Natural killer cell treated with Interleukin-12 subunit alpha and Interleukin-12 subunit beta and Interleukin-15 and Interleukin-18, amount 100 ng/mL, for 72 hours (primary cell): Measurements from ENCODE around the gene SRP14. TPM values are rescaled to one million over a fixed set of nuclear protein-coding genes. Genes with fewer than 3 reads are reported as not detected.
A peak's percentile ranks its signal among the peaks of the same experiment; 100 is the strongest.

Experiments used
- ATAC-seq, 2 donors: fragments of 150-1000 bp; cut with Tn5 transposase in 1 of 2; sonication (Bioruptor Pico), chemical (Tn5 transposase) in 1 of 2; 2 replicates each; pipeline ENCODE4 v1.10.0; 2021
- DNase-seq: peaks from one replicate; pipeline ENCODE4 v3.0.0; 2022; ENCODE audit warnings: low spot score
- H3K27ac Mint-ChIP-seq, 2 donors: 1 replicate in 1 of 2; 2 replicates in 1 of 2; pipeline ENCODE4 v1.8.0; 2022; ENCODE audit warnings: mixed read lengths in 2 of 2, mild to moderate bottlenecking in 1 of 2, moderate library complexity in 1 of 2
- H3K27me3 Mint-ChIP-seq, 2 donors: 1 replicate in 1 of 2; 2 replicates in 1 of 2; pipeline ENCODE4 v1.8.0; 2022; ENCODE audit warnings: mixed read lengths in 2 of 2
- H3K36me3 Mint-ChIP-seq: one replicate; pipeline ENCODE4 v1.8.0; 2022; ENCODE audit warnings: mixed read lengths
- H3K4me1 Mint-ChIP-seq, 2 donors: 1 replicate in 1 of 2; 2 replicates in 1 of 2; pipeline ENCODE4 v1.8.0; 2022; ENCODE audit warnings: low read depth in 2 of 2, mixed read lengths in 2 of 2, mild to moderate bottlenecking in 1 of 2
- H3K4me3 Mint-ChIP-seq: one replicate; pipeline ENCODE4 v1.8.0; 2022; ENCODE audit warnings: mixed read lengths
- H3K9me3 Mint-ChIP-seq: 2 replicates; pipeline ENCODE4 v1.8.0; 2022; ENCODE audit warnings: mixed read lengths
- total RNA-seq, 2 donors: library from RNA; stranded (reverse); gene quantifications; one replicate each; pipeline ENCODE4 v1.2.3, GENCODE V29; 2022

The SRP14 gene
- total RNA-seq, 2 donors from 2014 or later: 92.6 to 137 TPM

DNA sequence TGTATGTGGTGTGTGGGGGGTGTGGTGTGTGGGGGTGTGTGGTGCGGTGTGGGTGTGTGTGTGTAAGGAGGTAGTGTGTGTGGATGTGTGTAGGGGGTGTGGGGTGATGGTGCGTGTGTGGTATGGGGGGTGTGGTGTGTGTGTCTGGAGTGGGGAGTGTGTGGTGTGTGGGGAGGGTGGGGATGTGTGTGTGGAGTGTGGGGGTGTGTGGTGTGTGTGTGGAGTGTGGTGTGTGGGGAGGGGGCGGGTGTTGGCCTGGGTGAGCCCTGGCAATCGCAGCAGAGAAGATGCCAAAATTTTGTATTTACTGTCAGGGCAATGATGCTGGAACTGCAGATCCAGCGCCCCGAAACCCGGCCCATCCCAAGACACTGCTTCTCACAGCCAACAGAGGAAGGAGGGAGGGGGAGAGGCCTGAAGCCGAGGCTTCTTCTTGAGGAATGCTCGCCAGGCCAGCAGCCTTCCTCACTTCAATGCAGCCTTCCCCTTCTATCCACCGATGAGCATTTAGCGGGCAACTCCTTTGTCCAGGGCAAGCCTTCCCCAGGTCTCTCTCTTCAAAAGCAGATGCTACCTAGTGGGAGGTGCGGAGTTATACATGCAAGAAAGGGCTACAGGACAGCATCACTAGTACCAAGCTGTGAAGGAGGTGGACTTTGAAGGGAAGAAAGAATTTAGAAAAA, 11.9 kb upstream of the SRP14 start:
- Mint-ChIP-seq H3K27me3 (no peaks in the 10 kb centered on the region), H3K36me3 (no peaks in the 10 kb centered on the region), H3K27ac (peak overlapping the region in 1 of 2 donors; percentile 32), H3K9me3 (peaks cover 3% of the 10 kb centered on the region), H3K4me3 (peak overlapping the region; percentile 54), H3K4me1 (peaks cover 49 to 52% of the 10 kb centered on the region in 2 donors)
- no peak for DNase-seq
- ATAC-seq: no peak

DNA sequence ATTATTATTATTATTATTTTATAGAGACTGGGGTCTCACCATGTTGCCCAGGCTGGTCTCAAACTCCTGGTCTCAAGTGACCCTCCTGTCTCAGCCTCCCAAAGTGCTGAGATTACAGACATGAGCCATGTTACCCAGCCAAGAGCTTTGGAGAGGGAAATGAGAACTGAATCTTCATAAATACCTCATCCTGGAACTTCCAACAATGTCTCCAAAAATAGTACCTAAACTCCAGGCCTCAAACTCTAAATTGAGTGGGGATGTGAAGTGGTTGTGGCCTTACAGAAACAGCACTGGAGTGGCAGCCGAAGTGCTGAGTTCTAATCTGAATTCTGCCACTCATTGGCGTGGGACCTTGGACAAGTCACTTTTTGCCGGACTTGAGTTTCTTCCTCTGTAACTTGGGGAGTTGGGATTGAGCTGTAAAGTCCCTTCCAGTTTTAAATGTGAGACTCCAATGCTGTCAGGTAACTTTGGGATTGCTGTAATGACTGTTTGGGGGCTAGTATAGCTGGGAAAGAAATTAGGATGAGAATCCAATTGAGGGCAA, 10.0 kb upstream of the SRP14 start:
- peaks cover 59 to 60% of the 10 kb centered on the region in 2 donors for H3K4me1 Mint-ChIP-seq
- H3K4me3 Mint-ChIP-seq: no peak overlapping the region
- no peaks in the 10 kb centered on the region for H3K36me3 Mint-ChIP-seq
- no peaks in the 10 kb centered on the region for H3K27me3 Mint-ChIP-seq
- H3K9me3 Mint-ChIP-seq: peaks cover 3% of the 10 kb centered on the region
- DNase-seq: no peak
- peak overlapping the region; percentile 9 to 93 for H3K27ac Mint-ChIP-seq
- ATAC-seq: no peak

DNA sequence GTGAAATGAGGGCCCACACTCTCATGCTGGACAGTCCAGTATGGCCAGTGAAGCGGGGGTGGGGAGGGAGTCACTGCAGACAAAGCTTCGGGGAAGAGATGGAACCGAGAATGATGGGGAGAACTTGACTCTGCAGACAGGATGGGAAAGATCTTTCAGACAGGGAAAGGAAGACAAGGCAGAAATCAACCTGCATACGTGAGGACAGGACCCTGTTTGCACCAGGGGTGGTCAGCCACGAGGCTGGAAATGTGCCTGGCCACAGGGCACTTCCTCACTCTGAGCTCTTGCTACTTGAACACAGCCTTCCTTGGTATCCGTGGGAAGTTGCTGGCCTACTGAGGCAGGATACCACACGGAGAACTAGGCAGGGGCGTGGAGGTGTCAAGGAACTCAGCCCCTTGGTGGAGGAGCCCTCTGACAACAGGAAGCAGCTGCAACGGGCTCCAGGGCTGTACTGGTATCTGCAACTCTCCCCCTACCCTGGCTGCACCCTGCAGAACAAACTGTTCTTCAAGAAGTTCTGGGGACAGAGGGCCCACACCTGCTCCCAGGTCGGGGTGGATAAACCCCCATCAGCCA, 9.3 kb upstream of the SRP14 start:
- peaks cover 55 to 58% of the 10 kb centered on the region in 2 donors for H3K4me1 Mint-ChIP-seq
- peak overlapping the region; percentile 81 for H3K4me3 Mint-ChIP-seq
- DNase-seq (no peak), ATAC-seq (peak in 1 of 2 donors; percentile 21)
- H3K9me3 Mint-ChIP-seq: peaks cover 3% of the 10 kb centered on the region
- peak overlapping the region; percentile 86 to 93 for H3K27ac Mint-ChIP-seq
- H3K27me3 Mint-ChIP-seq: no peaks in the 10 kb centered on the region
- no peaks in the 10 kb centered on the region for H3K36me3 Mint-ChIP-seq

DNA sequence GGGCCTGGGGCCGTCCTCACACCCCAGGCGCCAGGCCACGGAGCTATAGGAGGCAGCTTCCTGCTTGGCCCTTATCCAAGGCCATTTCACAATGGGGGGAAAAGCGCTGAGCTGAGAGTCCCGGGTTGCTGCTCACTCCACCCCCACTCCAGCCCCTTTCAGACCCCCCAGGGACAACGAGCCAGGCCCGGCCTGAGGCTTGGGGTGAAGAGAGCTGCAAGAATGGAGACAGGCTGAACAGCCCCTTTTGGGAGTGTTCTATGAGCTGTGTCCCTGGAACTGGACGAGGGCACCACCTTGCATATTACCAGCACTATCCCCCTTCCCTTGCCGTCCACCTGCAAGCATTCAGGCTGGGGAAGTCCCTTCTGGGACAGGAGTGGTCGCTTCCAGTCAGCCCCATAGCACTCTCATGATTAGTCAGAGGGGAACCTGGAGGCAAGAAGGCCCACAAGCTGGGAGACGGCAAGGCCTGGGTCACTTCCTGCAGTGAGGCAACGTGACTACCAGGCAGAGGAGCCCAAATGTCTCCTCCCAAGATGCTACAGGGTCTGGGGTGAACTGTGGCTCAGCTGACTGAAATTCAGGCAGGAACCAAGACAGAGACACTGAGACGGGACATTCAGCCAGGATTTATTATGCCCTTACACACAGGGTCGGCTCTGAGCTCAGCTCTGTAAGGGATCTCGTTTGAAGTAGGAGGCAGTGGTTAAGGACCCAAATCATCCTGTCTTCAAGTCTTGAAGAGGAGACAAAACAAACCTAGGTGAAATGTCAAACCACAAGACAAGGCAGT, 8.6 kb upstream of the SRP14 start:
- DNase-seq (peak; percentile 81), ATAC-seq (peak; percentile 83 to 87)
- Mint-ChIP-seq H3K27ac (peak overlapping the region; percentile 86 to 93), H3K9me3 (peaks cover 3% of the 10 kb centered on the region), H3K4me1 (peaks cover 55 to 56% of the 10 kb centered on the region in 2 donors), H3K4me3 (peak overlapping the region; percentile 81), H3K36me3 (no peaks in the 10 kb centered on the region), H3K27me3 (no peaks in the 10 kb centered on the region)

DNA sequence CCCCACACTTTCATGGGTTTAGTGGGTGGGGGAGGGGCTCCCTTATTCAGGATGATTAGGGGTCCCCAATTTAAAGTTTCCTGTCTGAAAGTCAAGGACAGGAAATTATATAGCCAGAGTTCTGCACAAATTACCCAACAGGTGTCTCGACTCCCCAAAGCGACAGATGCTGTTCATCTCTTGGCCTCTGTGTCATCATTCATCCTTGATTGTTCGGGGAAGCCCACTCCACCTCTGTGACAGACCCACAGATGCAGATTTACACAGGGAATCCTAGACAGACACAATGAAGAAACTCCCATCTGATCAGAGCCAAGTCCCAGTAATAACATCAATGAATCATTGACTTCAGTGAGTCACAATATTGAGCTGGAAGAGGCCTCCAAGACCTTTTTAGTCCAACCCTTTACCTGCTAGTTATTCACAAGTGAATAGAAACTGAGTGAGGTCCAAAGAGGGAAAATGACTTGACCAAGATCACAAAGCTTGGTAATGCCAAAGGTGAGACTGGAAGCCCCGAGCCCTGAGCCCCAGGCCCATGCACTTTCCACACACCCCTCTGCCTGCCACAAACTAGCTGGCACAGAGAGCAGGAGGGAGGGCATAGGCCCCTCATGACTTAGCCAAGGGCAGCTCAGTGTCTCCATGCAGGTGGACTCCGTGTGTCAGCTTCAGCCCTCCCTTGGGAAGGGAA, 7.9 kb upstream of the SRP14 start:
- no peak for DNase-seq
- Mint-ChIP-seq H3K4me1 (peaks cover 55 to 56% of the 10 kb centered on the region in 2 donors), H3K36me3 (no peaks in the 10 kb centered on the region), H3K9me3 (peaks cover 3% of the 10 kb centered on the region), H3K4me3 (peak overlapping the region; percentile 45), H3K27ac (peak overlapping the region; percentile 86 to 93), H3K27me3 (no peaks in the 10 kb centered on the region)
- no peak for ATAC-seq

DNA sequence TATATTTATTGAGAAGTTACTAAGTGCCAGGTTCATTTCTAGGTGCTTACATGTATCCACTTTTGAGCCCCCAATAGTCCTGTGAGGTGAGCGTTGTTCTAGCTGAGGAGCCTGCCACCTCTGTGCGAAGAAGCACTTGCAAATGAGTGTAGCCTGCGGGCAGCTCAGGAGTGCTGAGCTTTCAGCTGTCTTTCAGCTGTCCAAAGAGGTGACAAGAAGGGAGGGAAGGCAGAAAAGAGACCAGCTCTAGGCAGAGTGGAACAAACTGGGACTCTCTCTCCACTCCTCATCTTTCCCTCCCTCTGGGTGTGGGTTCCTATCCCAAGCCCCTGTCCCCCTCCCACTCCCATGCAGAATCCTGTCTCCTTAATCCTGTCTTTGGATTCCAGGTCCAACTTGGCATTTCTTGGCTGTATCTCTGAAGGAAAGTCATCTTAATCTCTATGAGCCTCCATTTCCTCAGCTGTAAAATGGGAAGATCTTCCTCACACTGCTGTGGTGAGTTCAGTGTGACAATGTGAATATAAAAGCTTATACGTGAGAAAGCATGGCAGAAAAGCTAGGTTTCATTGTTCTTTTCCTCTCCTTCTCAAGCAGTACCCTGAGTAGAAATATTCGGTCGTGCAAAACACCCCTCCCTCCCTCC, 6.7 kb upstream of the SRP14 start:
- H3K36me3 Mint-ChIP-seq: no peaks in the 10 kb centered on the region
- ATAC-seq (no peak), DNase-seq (no peak)
- H3K4me3 Mint-ChIP-seq: peak overlapping the region; percentile 49
- peaks cover 3% of the 10 kb centered on the region for H3K9me3 Mint-ChIP-seq
- no peaks in the 10 kb centered on the region for H3K27me3 Mint-ChIP-seq
- peaks cover 57 to 58% of the 10 kb centered on the region in 2 donors for H3K4me1 Mint-ChIP-seq
- peak overlapping the region; percentile 30 to 84 for H3K27ac Mint-ChIP-seq

DNA sequence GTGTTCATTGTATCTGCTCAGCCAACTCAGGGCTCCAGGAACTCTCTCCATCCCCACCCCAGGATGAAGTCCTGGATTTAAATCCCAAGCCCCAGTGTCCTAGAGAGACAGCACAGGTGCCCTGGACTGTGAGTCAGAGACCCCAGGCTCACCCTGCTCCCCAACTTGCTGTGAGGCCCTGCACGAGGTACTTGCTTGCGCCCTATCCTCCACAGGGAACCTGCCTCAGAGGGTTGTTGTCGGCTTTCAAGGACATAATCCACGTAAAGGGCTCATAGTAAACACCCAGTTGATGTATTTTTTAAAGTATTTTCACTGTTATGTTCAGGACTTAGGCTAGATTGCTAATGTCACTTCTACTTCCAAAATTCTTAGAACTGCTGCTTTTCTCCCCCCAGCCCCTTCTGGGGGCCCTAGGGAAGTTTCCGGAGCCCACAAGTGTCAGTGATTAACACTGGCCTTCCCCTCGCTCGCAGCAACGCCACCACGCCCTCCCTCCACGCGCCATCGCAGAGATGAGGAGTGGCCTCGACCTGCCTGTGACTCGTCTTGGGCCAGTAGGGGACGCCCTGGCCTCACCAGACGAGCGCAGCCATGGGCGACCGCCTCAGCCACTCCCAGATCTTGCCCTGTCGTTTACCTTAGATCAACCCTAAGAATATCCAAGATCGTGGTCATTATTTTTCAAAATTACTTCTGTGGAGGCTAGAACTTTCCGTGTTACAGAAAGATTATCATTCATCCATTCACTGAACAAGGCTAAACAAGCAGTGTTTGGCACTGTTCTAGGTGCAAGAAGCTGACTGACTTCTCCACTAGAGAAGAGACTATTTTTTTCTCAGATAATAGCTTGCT, 6.0 kb upstream of the SRP14 start:
- Mint-ChIP-seq H3K4me3 (peak overlapping the region; percentile 49), H3K27ac (peak overlapping the region; percentile 30 to 84), H3K9me3 (no peaks in the 10 kb centered on the region), H3K4me1 (peaks cover 56 to 59% of the 10 kb centered on the region in 2 donors), H3K27me3 (no peaks in the 10 kb centered on the region), H3K36me3 (no peaks in the 10 kb centered on the region)
- ATAC-seq: peak; percentile 90 to 96
- DNase-seq: peak; percentile 91

DNA sequence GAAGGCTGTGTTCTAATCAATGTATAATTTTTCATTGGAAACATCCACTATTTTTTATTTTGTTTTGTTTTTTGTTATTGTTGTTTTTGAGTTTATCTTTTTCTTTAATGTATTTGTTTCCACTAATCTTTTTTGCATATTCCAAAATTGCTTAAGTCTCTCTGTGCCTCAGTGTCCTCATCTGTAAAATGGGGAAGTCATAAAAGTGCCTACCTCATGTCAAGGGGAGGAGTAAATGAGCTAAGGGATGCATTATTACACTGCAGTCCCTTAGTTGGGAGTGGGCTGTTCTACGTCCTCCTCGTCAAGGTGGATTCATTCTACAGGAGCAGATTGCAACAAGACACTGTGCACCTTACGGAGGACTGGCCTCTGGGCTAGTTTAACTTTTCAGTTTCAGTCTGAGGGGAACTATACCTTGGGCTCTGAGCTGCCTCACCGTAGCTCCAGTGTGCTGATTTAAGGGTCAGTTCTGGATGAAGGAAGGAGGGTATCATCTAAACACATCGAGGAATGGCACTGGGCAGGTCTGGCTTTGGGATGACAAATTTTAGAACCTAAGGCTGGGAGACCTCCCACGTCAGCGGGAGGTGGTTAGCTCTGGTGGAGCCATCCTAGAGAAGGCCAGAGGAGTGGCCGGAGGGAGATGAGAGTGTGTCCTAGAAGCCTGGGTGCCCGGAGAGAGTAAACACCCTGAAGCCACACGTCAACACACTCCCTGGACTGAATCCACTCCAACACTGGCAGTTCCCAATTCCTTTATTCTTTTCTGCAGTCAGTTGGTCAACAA, 5.1 kb upstream of the SRP14 start:
- no peak for ATAC-seq
- peak overlapping the region; percentile 30 to 84 for H3K27ac Mint-ChIP-seq
- no peaks in the 10 kb centered on the region for H3K36me3 Mint-ChIP-seq
- H3K9me3 Mint-ChIP-seq: no peaks in the 10 kb centered on the region
- no peaks in the 10 kb centered on the region for H3K27me3 Mint-ChIP-seq
- H3K4me1 Mint-ChIP-seq: peaks cover 52 to 53% of the 10 kb centered on the region in 2 donors
- DNase-seq: no peak
- H3K4me3 Mint-ChIP-seq: peak overlapping the region; percentile 49

DNA sequence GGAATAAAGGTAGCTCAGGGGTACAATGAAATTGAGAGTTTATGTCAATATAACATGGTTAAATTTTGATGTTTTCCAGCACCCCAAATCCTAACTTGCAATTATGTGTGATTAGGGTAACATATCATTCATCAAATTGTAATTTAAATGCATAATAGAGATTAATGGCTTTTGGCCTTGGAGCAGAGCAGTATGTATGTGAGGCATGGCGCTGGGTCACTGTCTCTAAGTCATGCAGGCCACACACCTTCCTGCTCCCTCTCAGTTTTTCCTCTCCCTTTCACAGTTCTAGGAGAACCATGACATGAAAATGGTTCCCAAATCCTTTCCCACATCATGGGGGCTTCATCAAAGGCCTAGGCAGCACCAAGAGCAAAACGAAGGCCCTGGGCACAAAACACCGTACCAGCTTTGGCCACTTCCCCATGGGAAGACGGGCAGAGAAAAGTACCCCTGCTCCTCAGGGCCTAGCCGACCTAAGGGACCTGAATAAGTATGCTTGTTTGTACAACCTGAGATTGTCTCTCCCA, 3.9 kb upstream of the SRP14 start:
- Mint-ChIP-seq H3K27ac (no peak overlapping the region), H3K27me3 (no peaks in the 10 kb centered on the region), H3K9me3 (no peaks in the 10 kb centered on the region), H3K4me1 (peaks cover 47 to 51% of the 10 kb centered on the region in 2 donors), H3K36me3 (peaks cover 5% of the 10 kb centered on the region), H3K4me3 (no peak overlapping the region)
- no peak for DNase-seq
- no peak for ATAC-seq

DNA sequence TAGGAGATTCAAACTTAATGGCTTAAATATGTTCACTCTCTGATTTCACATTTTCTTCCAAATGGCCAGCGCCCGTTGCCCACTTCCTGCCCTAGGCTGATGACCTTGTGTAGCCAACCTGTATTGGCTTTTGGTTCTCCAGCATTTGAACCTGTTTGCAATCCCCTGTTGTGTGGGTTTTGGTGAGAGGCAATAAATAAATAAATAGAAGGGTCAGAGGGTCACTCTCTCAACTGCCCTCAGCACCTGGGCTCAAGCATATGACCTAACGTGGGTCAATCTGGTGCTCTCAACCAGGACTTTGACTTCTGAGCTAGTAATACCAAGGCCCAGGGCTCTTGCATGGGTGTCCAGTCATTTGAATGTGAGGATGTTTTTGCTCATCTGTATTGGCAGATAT, 1.8 kb upstream of the SRP14 start:
- peaks cover 48 to 52% of the 10 kb centered on the region in 2 donors for H3K4me1 Mint-ChIP-seq

DNA sequence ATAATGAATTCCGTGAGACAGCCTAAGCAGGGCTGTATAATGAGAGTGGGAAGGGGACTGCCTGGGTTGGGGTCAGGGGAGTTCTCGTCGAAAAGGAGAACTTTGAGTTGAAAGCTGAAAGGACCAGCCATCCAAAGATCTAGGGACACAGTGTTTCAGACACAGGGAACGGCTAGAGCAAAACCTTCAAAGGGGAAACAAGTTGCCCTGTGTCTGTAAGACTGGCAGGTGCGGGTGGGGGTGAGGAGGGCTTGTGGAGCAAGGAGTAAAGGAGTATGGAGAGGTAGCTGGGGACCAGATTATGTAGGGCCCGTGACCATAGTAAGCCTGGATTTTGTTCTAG, 1.3 kb upstream of the SRP14 start:
- no peaks in the 10 kb centered on the region for H3K27me3 Mint-ChIP-seq
- H3K36me3 Mint-ChIP-seq: peaks cover 23% of the 10 kb centered on the region
- ATAC-seq (no peak), DNase-seq (no peak)
- H3K4me1 Mint-ChIP-seq: peaks cover 43 to 47% of the 10 kb centered on the region in 2 donors
- peak overlapping the region; percentile 94 to 96 for H3K27ac Mint-ChIP-seq
- H3K4me3 Mint-ChIP-seq: peak overlapping the region; percentile 81
- no peaks in the 10 kb centered on the region for H3K9me3 Mint-ChIP-seq

More for the DNA sequence above, 1.8 kb upstream of the SRP14 start:
- Mint-ChIP-seq H3K4me3 (peak overlapping the region; percentile 81), H3K36me3 (peaks cover 23% of the 10 kb centered on the region), H3K9me3 (no peaks in the 10 kb centered on the region), H3K27ac (peak overlapping the region; percentile 94 to 96), H3K27me3 (no peaks in the 10 kb centered on the region)
- DNase-seq (no peak), ATAC-seq (no peak)
